HL-60 (cell line): ENCODE measurements around the gene TBC1D1.

ENCODE experiments used
- CTCF ChIP-seq: IDR thresholded peaks from one replicate; pipeline ENCODE4 v1.5.1; 2011; ENCODE audit warnings: low read length, control low read depth, inconsistent platforms; ENCODE audit not compliant: insufficient read depth
- POLR2AphosphoS5 ChIP-seq: IDR thresholded peaks from 2 replicates; pipeline ENCODE4 v1.6.1; 2012; ENCODE audit warnings: low read depth

- TF ChIP-seq CTCF, result no peak
- no peak for TF ChIP-seq POLR2AphosphoS5
These were observed 182.8 kb downstream of the TBC1D1 start for GRCh38 chr4:38073596-38074234.
